ENCODE data around the gene TTYH2. TPM values are rescaled to one million over a fixed set of nuclear protein-coding genes. Genes with fewer than 3 reads are reported as not detected.

TTYH2 gene
- total RNA-seq, 1 experiment from 2014 or later: 15.4 TPM

GRCh38 chr17:74233937-74234336 lies 20.6 kb downstream of the TTYH2 start:
- intact Hi-C loops (cut with micrococcal nuclease; ENCODE audit: unreplicated experiment): no loop called here
- Histone ChIP-seq H3K9me3 (ENCODE audit: low read depth, low read length, poor library complexity, severe bottlenecking) (no peaks in the 10 kb centered on the region), H3K27ac (ENCODE audit: low read depth, low read length, poor library complexity, severe bottlenecking) (no peak overlapping the region), H3K4me3 (ENCODE audit: low read depth, low read length, poor library complexity, severe bottlenecking) (no peak overlapping the region), H3K36me3 (ENCODE audit: insufficient read depth, low read length, poor library complexity, severe bottlenecking) (no peaks in the 10 kb centered on the region), H3K4me1 (ENCODE audit: insufficient read depth, low read length, poor library complexity, severe bottlenecking) (no peaks in the 10 kb centered on the region), H3K27me3 (replicated peaks; ENCODE audit: insufficient read depth, low read depth, low read length, poor library complexity) (no peaks in the 10 kb centered on the region)
- no TSS peak for BruUV-seq (replicated peaks)
- POLR2A ChIA-PET (ENCODE audit: low non-redundant PET): no interaction called here
- TF ChIP-seq EZH2 (IDR thresholded peaks at IDR 0.05; ENCODE audit: borderline replicate concordance, low read depth, low read length, poor library complexity, severe bottlenecking): no peak
- TF ChIP-seq, protein P1, sequence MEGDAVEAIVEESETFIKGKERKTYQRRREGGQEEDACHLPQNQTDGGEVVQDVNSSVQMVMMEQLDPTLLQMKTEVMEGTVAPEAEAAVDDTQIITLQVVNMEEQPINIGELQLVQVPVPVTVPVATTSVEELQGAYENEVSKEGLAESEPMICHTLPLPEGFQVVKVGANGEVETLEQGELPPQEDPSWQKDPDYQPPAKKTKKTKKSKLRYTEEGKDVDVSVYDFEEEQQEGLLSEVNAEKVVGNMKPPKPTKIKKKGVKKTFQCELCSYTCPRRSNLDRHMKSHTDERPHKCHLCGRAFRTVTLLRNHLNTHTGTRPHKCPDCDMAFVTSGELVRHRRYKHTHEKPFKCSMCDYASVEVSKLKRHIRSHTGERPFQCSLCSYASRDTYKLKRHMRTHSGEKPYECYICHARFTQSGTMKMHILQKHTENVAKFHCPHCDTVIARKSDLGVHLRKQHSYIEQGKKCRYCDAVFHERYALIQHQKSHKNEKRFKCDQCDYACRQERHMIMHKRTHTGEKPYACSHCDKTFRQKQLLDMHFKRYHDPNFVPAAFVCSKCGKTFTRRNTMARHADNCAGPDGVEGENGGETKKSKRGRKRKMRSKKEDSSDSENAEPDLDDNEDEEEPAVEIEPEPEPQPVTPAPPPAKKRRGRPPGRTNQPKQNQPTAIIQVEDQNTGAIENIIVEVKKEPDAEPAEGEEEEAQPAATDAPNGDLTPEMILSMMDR (conservative IDR thresholded peaks at IDR 0.05; ENCODE audit: low read depth, low read length): no peak
- CTCF ChIA-PET: no interaction called here
- no peak for DNase-seq (ENCODE audit: low spot score)

DNA sequence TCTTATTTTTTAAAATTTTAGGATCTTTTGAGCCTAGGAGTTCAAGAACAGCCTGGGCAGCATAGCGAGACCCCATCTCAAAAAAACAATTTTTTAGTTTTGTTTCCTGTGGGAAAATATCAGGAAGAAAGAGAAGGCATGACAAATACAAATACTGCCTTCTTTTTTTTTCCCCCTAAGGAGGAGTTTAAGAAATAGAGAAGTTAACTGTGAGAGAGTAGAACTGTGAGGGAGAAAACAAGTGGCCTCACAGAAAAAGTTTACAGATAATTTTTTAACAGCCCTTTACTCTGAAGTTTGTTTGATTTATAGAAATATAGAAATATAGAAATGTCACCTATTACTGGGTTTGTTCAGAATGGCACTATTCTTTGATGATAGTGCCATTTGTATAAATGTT lies 21.1 kb downstream of the TTYH2 start:
- no TSS peak for BruUV-seq (replicated peaks)
- Histone ChIP-seq H3K27ac (ENCODE audit: low read depth, low read length, poor library complexity, severe bottlenecking) (no peak overlapping the region), H3K4me3 (ENCODE audit: low read depth, low read length, poor library complexity, severe bottlenecking) (no peak overlapping the region), H3K4me1 (ENCODE audit: insufficient read depth, low read length, poor library complexity, severe bottlenecking) (no peaks in the 10 kb centered on the region), H3K36me3 (ENCODE audit: insufficient read depth, low read length, poor library complexity, severe bottlenecking) (no peaks in the 10 kb centered on the region), H3K9me3 (ENCODE audit: low read depth, low read length, poor library complexity, severe bottlenecking) (no peaks in the 10 kb centered on the region), H3K27me3 (replicated peaks; ENCODE audit: insufficient read depth, low read depth, low read length, poor library complexity) (no peaks in the 10 kb centered on the region)
- no peak for DNase-seq (ENCODE audit: low spot score)
- TF ChIP-seq, protein P1 (conservative IDR thresholded peaks at IDR 0.05; ENCODE audit: low read depth, low read length): no peak
- TF ChIP-seq EZH2 (IDR thresholded peaks at IDR 0.05; ENCODE audit: borderline replicate concordance, low read depth, low read length, poor library complexity, severe bottlenecking): no peak
- CTCF ChIA-PET: no interaction called here
- POLR2A ChIA-PET (ENCODE audit: low non-redundant PET): no interaction called here
- intact Hi-C loops (cut with micrococcal nuclease; ENCODE audit: unreplicated experiment): no loop called here

GRCh38 chr17:74235040-74235581 lies 21.7 kb downstream of the TTYH2 start:
- ChIA-PET POLR2A (ENCODE audit: low non-redundant PET) (no interaction called here), CTCF (no interaction called here)
- intact Hi-C loops (cut with micrococcal nuclease; ENCODE audit: unreplicated experiment): no loop called here
- H3K27me3 ChIP-seq (replicated peaks; ENCODE audit: insufficient read depth, low read depth, low read length, poor library complexity): no peaks in the 10 kb centered on the region
- H3K36me3 ChIP-seq (ENCODE audit: insufficient read depth, low read length, poor library complexity, severe bottlenecking): no peaks in the 10 kb centered on the region
- H3K4me3 ChIP-seq (ENCODE audit: low read depth, low read length, poor library complexity, severe bottlenecking): no peak overlapping the region
- TF ChIP-seq EZH2 (IDR thresholded peaks at IDR 0.05; ENCODE audit: borderline replicate concordance, low read depth, low read length, poor library complexity, severe bottlenecking): no peak
- TF ChIP-seq, protein P1 (conservative IDR thresholded peaks at IDR 0.05; ENCODE audit: low read depth, low read length): no peak
- no TSS peak for BruUV-seq (replicated peaks)
- no peaks in the 10 kb centered on the region for H3K4me1 ChIP-seq (ENCODE audit: insufficient read depth, low read length, poor library complexity, severe bottlenecking)
- DNase-seq (ENCODE audit: low spot score): no peak
- H3K9me3 ChIP-seq (ENCODE audit: low read depth, low read length, poor library complexity, severe bottlenecking): no peaks in the 10 kb centered on the region
- no peak overlapping the region for H3K27ac ChIP-seq (ENCODE audit: low read depth, low read length, poor library complexity, severe bottlenecking)
